Measurements from ENCODE around the gene TTLL10. TPM values are rescaled to one million over a fixed set of nuclear protein-coding genes. Genes with fewer than 3 reads are reported as not detected.

TTLL10 gene
- polyA plus RNA-seq, 1 donor from 2014 or later, result not detected

DNA sequence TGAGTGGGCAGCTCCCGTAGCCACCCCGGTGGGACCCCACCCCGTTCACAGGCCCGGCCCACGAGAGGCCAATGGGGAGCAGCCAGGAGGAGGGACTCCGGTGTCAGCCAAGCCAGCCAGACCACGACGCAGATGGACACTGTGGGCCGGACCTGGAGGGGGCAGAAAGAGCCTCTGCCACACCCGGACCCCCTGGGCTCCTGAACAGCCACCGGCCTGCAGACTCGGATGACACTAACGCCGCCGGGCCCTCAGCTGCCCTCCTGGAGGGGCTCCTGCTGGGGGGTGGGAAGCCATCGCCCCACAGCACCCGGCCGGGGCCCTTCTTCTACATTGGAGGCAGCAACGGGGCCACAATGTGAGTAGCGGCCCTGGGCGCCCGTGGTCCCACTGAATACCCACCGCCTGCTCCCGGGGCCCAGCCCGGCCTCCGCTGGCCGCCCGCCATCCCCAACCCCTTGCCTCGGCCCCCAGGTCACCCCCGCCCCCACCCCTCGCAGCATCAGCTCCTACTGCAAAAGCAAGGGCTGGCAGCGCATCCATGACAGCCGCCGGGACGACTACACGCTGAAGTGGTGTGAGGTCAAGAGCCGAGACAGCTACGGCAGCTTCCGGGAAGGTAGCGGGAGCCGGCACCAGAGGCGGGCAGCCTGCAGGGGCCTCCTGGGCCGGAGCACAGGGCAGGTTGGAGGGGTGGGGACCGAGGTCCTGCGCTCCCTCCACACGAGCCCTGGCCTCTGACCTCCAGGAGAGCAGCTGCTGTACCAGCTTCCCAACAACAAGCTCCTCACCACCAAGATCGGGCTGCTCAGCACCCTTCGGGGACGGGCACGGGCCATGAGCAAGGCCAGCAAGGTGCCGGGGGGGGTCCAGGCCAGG, 6.5 kb downstream of the TTLL10 start:
- H3K79me2 ChIP-seq (replicated peaks; ENCODE audit: insufficient read depth, low read length), result no peaks in the 10 kb centered on the region
- H3F3A ChIP-seq (ENCODE audit: insufficient read depth, low read length, poor library complexity, severe bottlenecking), result no peaks in the 10 kb centered on the region
- H3K4me2 ChIP-seq (ENCODE audit: low read length), result no peak overlapping the region
- no peak overlapping the region for H3K27ac ChIP-seq (ENCODE audit: low read length)
- TF ChIP-seq EP300 (conservative IDR thresholded peaks at IDR 0.05; ENCODE audit: poor library complexity, severe bottlenecking) (no peak), POLR2AphosphoS5 (IDR thresholded peaks at IDR 0.05) (no peak)
- H4K20me1 ChIP-seq (ENCODE audit: insufficient read depth), result no peaks in the 10 kb centered on the region
- H2AFZ ChIP-seq (ENCODE audit: low read depth, low read length), result no peak overlapping the region
- no peaks in the 10 kb centered on the region for H3K27me3 ChIP-seq (ENCODE audit: insufficient read depth, low read depth, low read length)
- no peaks in the 10 kb centered on the region for H3K9me3 ChIP-seq (ENCODE audit: low read length)
- no peak overlapping the region for H3K9ac ChIP-seq (ENCODE audit: low read length)
- H3K9me2 ChIP-seq (ENCODE audit: insufficient read depth, low read length), result no peaks in the 10 kb centered on the region
- no peak overlapping the region for H3K4me3 ChIP-seq (ENCODE audit: low read length)
- no peaks in the 10 kb centered on the region for H3K36me3 ChIP-seq (ENCODE audit: insufficient read depth, low read length)

DNA sequence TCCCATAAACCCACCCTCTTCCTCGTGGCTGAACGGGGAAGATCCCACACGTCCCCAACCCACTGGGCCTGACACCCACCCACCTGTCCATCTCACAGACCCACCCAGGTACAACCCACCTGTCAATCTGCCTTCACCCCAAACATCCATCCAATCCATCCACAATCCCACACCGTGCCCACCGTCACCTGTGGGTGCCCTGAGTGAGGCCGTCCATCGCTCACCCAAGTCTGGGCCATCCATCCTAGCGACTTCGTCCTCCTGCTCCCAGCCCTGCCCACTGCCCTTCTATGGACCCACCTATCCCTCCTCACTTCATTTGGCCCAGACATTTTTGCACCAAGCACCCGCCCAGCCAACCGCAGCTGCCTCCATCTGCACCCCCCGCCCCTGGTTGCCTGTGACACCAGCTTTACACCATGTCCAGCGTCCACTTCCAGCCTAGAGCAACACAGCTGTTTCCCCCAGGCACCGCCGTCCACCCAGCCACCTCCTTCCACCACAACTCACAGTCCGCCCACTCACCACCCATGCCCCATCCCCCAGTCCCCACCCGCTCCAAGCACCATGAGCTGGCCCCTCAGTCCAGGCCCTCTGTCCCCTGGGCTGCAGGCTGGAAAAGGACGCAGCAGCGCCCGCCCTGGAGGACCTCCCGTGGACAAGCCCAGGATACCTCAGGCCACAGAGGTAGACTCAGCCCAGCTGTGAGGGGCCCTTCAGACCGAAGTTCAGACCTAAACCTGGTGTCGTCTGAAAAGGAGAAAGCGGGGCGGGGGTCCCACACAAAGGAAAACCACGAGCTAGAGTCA, 7.7 kb downstream of the TTLL10 start:
- H3K36me3 ChIP-seq (ENCODE audit: insufficient read depth, low read length), result no peaks in the 10 kb centered on the region
- no peak overlapping the region for H3K27ac ChIP-seq (ENCODE audit: low read length)
- no peaks in the 10 kb centered on the region for H3K27me3 ChIP-seq (ENCODE audit: insufficient read depth, low read depth, low read length)
- no peak overlapping the region for H3K9ac ChIP-seq (ENCODE audit: low read length)
- H4K20me1 ChIP-seq (ENCODE audit: insufficient read depth), result no peaks in the 10 kb centered on the region
- H3K79me2 ChIP-seq (replicated peaks; ENCODE audit: insufficient read depth, low read length), result no peaks in the 10 kb centered on the region
- no peak overlapping the region for H3K4me3 ChIP-seq (ENCODE audit: low read length)
- no peak overlapping the region for H3K4me2 ChIP-seq (ENCODE audit: low read length)
- H3K9me3 ChIP-seq (ENCODE audit: low read length), result no peaks in the 10 kb centered on the region
- TF ChIP-seq CTCF (IDR thresholded peaks at IDR 0.05; ENCODE audit: poor library complexity, severe bottlenecking), result no peak
- TF ChIP-seq, protein P1, sequence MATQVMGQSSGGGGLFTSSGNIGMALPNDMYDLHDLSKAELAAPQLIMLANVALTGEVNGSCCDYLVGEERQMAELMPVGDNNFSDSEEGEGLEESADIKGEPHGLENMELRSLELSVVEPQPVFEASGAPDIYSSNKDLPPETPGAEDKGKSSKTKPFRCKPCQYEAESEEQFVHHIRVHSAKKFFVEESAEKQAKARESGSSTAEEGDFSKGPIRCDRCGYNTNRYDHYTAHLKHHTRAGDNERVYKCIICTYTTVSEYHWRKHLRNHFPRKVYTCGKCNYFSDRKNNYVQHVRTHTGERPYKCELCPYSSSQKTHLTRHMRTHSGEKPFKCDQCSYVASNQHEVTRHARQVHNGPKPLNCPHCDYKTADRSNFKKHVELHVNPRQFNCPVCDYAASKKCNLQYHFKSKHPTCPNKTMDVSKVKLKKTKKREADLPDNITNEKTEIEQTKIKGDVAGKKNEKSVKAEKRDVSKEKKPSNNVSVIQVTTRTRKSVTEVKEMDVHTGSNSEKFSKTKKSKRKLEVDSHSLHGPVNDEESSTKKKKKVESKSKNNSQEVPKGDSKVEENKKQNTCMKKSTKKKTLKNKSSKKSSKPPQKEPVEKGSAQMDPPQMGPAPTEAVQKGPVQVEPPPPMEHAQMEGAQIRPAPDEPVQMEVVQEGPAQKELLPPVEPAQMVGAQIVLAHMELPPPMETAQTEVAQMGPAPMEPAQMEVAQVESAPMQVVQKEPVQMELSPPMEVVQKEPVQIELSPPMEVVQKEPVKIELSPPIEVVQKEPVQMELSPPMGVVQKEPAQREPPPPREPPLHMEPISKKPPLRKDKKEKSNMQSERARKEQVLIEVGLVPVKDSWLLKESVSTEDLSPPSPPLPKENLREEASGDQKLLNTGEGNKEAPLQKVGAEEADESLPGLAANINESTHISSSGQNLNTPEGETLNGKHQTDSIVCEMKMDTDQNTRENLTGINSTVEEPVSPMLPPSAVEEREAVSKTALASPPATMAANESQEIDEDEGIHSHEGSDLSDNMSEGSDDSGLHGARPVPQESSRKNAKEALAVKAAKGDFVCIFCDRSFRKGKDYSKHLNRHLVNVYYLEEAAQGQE (IDR thresholded peaks at IDR 0.05; ENCODE audit: borderline replicate concordance), result no peak
- TF ChIP-seq TAF1 (IDR thresholded peaks at IDR 0.05; ENCODE audit: low read depth), result no peak
- TF ChIP-seq MXI1 (conservative IDR thresholded peaks at IDR 0.05; ENCODE audit: poor library complexity, severe bottlenecking), result no peak
- TF ChIP-seq SMC3 (conservative IDR thresholded peaks at IDR 0.05; ENCODE audit: poor library complexity), result no peak
- TF ChIP-seq POLR2AphosphoS5 (IDR thresholded peaks at IDR 0.05), result no peak
- TF ChIP-seq EZH2 (IDR thresholded peaks at IDR 0.05; ENCODE audit: borderline replicate concordance, insufficient read depth, low read length, poor library complexity, severe bottlenecking), result no peak
- no peaks in the 10 kb centered on the region for H3F3A ChIP-seq (ENCODE audit: insufficient read depth, low read length, poor library complexity, severe bottlenecking)
- no peaks in the 10 kb centered on the region for H3K9me2 ChIP-seq (ENCODE audit: insufficient read depth, low read length)
- H2AFZ ChIP-seq (ENCODE audit: low read depth, low read length), result no peak overlapping the region
